ENCODE results near the gene CHRNA7.

DNA sequence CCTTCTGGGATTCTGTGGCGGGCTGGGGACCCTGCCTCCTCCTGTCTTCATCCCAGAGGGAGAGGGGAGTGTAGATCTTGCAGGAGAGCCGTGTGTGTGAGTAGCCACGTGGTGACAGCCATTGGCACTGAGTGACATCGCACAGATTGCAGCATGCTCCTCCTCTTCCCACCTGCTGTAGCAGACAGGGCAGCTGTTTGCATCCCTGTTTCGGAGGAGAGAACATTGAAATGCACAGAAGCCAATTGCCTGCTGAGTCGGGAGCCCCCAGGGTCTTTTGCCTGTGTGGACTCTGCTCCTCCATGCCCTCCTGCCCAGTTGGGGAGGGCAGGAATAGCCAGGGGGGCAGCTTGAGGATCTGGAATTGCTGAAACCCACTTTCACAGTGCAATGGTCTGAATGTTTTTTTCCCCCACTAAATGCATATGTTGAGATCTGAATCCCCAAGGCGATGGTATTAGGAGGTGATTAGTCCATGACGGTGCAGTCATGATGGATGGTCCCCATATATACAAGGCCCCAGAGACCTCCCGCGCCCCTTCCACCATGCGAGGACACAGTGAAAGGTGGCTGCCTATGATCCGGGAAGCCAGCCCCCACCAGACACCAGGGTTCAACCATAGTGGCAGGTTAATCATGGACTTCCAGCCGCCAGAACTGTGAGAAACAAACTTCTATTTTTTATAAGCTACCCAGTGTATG, 66.8 kb downstream of the CHRNA7 start:
- no peak for TF ChIP-seq EZH2 (IDR thresholded peaks at IDR 0.05; ENCODE audit: insufficient read depth, poor library complexity, severe bottlenecking)
- TF ChIP-seq EZH2phosphoT487 (IDR thresholded peaks at IDR 0.05; ENCODE audit: insufficient read depth, low read depth): no peak

Measured in GM23248 (cell line).